ENCODE results near the gene HEXIM2. TPM values are rescaled to one million over a fixed set of nuclear protein-coding genes. Genes with fewer than 3 reads are reported as not detected.

HEXIM2 gene
- total and polyA plus RNA-seq, 8 donors, result 0.92 to 34.4 (median 11.0) TPM

DNA sequence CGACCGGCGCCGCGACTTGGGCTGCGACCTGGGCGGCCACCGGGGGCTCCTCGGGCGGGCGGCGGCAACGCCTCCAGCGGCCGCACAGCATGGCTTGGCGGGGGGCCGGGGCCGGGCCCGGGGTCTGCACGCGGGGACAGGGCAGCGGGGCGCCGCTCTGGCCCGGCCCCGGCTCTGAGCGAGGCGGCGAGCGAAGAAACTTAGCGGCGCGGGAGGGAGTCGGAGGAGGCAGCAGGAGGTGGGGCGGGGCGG lies 29.4 kb upstream of the HEXIM2 start, which contains the start of gene PLCD3:
Gene PLCD3, minus strand, starts transcription at position 196 of the 252 bp plus-strand sequence. Its CDS starts 105 bp downstream, at position 91.
- TF ChIP-seq POLR2A (IDR thresholded peaks at IDR 0.05), result no peak
- no peak for TF ChIP-seq POLR2AphosphoS5 (IDR thresholded peaks at IDR 0.05)
- no peak for TF ChIP-seq EP300 (IDR thresholded peaks at IDR 0.05)
- TF ChIP-seq, protein P1, sequence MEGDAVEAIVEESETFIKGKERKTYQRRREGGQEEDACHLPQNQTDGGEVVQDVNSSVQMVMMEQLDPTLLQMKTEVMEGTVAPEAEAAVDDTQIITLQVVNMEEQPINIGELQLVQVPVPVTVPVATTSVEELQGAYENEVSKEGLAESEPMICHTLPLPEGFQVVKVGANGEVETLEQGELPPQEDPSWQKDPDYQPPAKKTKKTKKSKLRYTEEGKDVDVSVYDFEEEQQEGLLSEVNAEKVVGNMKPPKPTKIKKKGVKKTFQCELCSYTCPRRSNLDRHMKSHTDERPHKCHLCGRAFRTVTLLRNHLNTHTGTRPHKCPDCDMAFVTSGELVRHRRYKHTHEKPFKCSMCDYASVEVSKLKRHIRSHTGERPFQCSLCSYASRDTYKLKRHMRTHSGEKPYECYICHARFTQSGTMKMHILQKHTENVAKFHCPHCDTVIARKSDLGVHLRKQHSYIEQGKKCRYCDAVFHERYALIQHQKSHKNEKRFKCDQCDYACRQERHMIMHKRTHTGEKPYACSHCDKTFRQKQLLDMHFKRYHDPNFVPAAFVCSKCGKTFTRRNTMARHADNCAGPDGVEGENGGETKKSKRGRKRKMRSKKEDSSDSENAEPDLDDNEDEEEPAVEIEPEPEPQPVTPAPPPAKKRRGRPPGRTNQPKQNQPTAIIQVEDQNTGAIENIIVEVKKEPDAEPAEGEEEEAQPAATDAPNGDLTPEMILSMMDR (IDR thresholded peaks at IDR 0.05), result no peak
- H3K36me3 ChIP-seq, result no peaks in the 10 kb centered on the region
- peaks cover 59 to 81% (median 72%) of the 10 kb centered on the region in 4 donors for H3K4me1 ChIP-seq
- no peaks in the 10 kb centered on the region for H3K9me3 ChIP-seq
- no peaks in the 10 kb centered on the region for H3K27me3 ChIP-seq
- intact Hi-C loops (cut with DNase I; ENCODE audit: low total_unique reads), result no loop called here
- DNase-seq, result no peak
- peak within 1 kb of the TSS; percentile 88 to 94 (median 92) for H3K4me3 ChIP-seq
- WGBS, 5 donors, result 0 to 1% (median 0%) methylated on average over 7 to 36 of the region's 36 CpGs; no CpG with 5 or more reads in 1 of the 5 donors
- peak within 1 kb of the TSS; percentile 95 to 99 (median 98) for H3K27ac ChIP-seq

GRCh38 chr17:45132572-45133463 lies 28.9 kb upstream of the HEXIM2 start:
- Histone ChIP-seq H3K9me3 (no peaks in the 10 kb centered on the region), H3K36me3 (peaks cover 0 to 2% (median under 1%) of the 10 kb centered on the region in 4 donors), H3K4me3 (peak overlapping the region; percentile 88 to 94 (median 92)), H3K4me1 (peaks cover 53 to 81% (median 72%) of the 10 kb centered on the region in 4 donors), H3K27ac (peak overlapping the region; percentile 95 to 99 (median 98)), H3K27me3 (no peaks in the 10 kb centered on the region)
- DNase-seq, result peak; percentile 89 to 93
- WGBS, 5 donors, result 0 to 1% (median 0%) methylated on average over 30 to 71 of the region's 71 CpGs
- intact Hi-C loops (cut with DNase I; ENCODE audit: low total_unique reads), result no loop called here
- peak in 2 of 3 donors; percentile 65 to 82 for TF ChIP-seq POLR2AphosphoS5 (IDR thresholded peaks at IDR 0.05)
- TF ChIP-seq EP300 (IDR thresholded peaks at IDR 0.05), result no peak
- TF ChIP-seq, protein P1 (IDR thresholded peaks at IDR 0.05), result peak in 5 of 7 experiments; percentile 73 to 92 (median 82)
- no peak for TF ChIP-seq POLR2A (IDR thresholded peaks at IDR 0.05)

GRCh38 chr17:45135192-45135977 lies 26.3 kb upstream of the HEXIM2 start, which contains the start of gene ACBD4:
TSS of gene ACBD4 (plus strand) at chr17:45135687. CDS start at chr17:45136145, 458 bp downstream.
- H3K36me3 ChIP-seq, result peaks cover 0 to 22% (median 10%) of the 10 kb centered on the region in 4 donors
- WGBS, 5 donors, result 5 to 9% (median 5%) methylated on average over 25 to 40 of the region's 40 CpGs
- peak within 1 kb of the TSS; percentile 61 to 78 (median 70) for H3K4me3 ChIP-seq
- TF ChIP-seq POLR2A (IDR thresholded peaks at IDR 0.05) (no peak), POLR2AphosphoS5 (IDR thresholded peaks at IDR 0.05) (peak; percentile 70 to 94 (median 72))
- TF ChIP-seq, protein P1 (IDR thresholded peaks at IDR 0.05), result peak in 6 of 7 experiments; percentile 96 to 100 (median 100)
- no peaks in the 10 kb centered on the region for H3K27me3 ChIP-seq
- intact Hi-C loops (cut with DNase I; ENCODE audit: low total_unique reads), result loop anchor here (5.0 kb wide), 1 partner anchor 62 kb away; no protein-coding TSS in a partner anchor
- peak within 1 kb of the TSS; percentile 84 to 93 (median 89) for H3K27ac ChIP-seq
- DNase-seq, result peak; percentile 97 to 98
- peaks cover 27 to 57% (median 49%) of the 10 kb centered on the region in 4 donors for H3K4me1 ChIP-seq
- no peaks in the 10 kb centered on the region for H3K9me3 ChIP-seq

Measured in stomach (tissue), 9 donors.